HCT116 (cell line): ENCODE measurements around the gene ANO9. TPM values are rescaled to one million over a fixed set of nuclear protein-coding genes. Genes with fewer than 3 reads are reported as not detected.
A peak's percentile ranks its signal among the peaks of the same experiment; 100 is the strongest.

Source experiments
- ATAC-seq: fragments of 200-7000 bp; cut with Tn5 transposase; 2 replicates; pipeline ENCODE4 v1.9.1; 2020; ENCODE audit warnings: mild to moderate bottlenecking, moderate library complexity
- BruUV-seq: library from RNA; stranded (reverse); fragments of 400-500 nt; replicated peaks from 2 replicates; lab custom pipeline; 2021; lab: Mats Ljungman, UMichigan
- CTCF ChIA-PET: fragments of 300-600 bp; sonication (Branson Sonifier 250); formaldehyde crosslinking; loops from one replicate; lab custom pipeline; 2021; ENCODE audit warnings: antibody characterized with exemption; lab: Charles Lee
- POLR2A ChIA-PET: fragments of 300-600, 350-600 bp; sonication (Branson Sonifier 250); formaldehyde crosslinking; loops from one replicate; lab custom pipeline; 2021; ENCODE audit warnings: antibody characterized with exemption; lab: Charles Lee
- RAD21 ChIA-PET, 2 experiments: fragments of 300-600 bp; sonication (Branson Sonifier 250); formaldehyde crosslinking; loops; one replicate each; lab custom pipeline; 2023; ENCODE audit warnings: low total read pairs in 2 of 2; ENCODE audit not compliant: uncharacterized antibody in 2 of 2, unreplicated experiment in 2 of 2, low non-redundant PET in 1 of 2; lab: Charles Lee
- DNase-seq: peaks from one replicate; pipeline ENCODE4 v3.0.0-alpha.2; 2010; ENCODE audit warnings: low read depth, low spot score
- H2AFZ ChIP-seq: fragments of 200-600 bp; shearing (Covaris generic), sonication (generic); 2 replicates; pipeline ENCODE4 v1.6.1; 2017; ENCODE audit warnings: low read depth, mixed run types, mixed read lengths, antibody characterized with exemption, low read length; ENCODE audit not compliant: poor library complexity, severe bottlenecking
- H3K27ac ChIP-seq: 2 replicates; pipeline ENCODE4 v1.5.1; 2012; ENCODE audit warnings: low read depth, low read length
- H3K27me3 ChIP-seq: fragments of 200-600 bp; sonication (generic); 2 replicates; pipeline ENCODE4 v1.6.1; 2016; ENCODE audit warnings: mixed run types, low read length, mixed read lengths; ENCODE audit not compliant: insufficient read depth
- H3K36me3 ChIP-seq, 2 experiments: fragments of 200-500 bp in 1 of 2; fragments of 200-600 bp in 1 of 2; sonication (Bioruptor generic) in 1 of 2; sonication (generic) in 1 of 2; 2 replicates each; pipeline versions ENCODE4 v1.5.1 to v1.6.1; 2014 to 2016; ENCODE audit warnings: low read length in 2 of 2, inconsistent platforms in 1 of 2, mixed read lengths in 1 of 2, mixed run types in 1 of 2; ENCODE audit not compliant: insufficient read depth in 2 of 2, control insufficient read depth in 1 of 2
- H3K4me1 ChIP-seq, 2 experiments: fragments of 200-600 bp in 1 of 2; sonication (generic) in 1 of 2; 2 replicates each; pipeline versions ENCODE4 v1.5.1 to v1.6.1; 2012 to 2017; ENCODE audit warnings: low read length in 2 of 2, inconsistent platforms in 1 of 2, mild to moderate bottlenecking in 1 of 2, mixed read lengths in 1 of 2, mixed run types in 1 of 2, moderate library complexity in 1 of 2; ENCODE audit not compliant: insufficient read depth in 2 of 2, control insufficient read depth in 1 of 2
- H3K4me2 ChIP-seq: fragments of 200-600 bp; sonication (generic); 2 replicates; pipeline ENCODE4 v1.6.1; 2017; ENCODE audit warnings: mixed run types, low read length, mixed read lengths
- H3K4me3 ChIP-seq, 2 experiments: fragments of 200-600 bp in 1 of 2; sonication (generic) in 1 of 2; replicated peaks in 1 of 2; 2 replicates each; pipeline ENCODE4 v1.5.1; 2011 to 2016; ENCODE audit warnings: low read length in 2 of 2, control low read depth in 1 of 2, low read depth in 1 of 2, mild to moderate bottlenecking in 1 of 2, mixed read lengths in 1 of 2, mixed run types in 1 of 2
- H3K79me2 ChIP-seq: fragments of 200-600 bp; sonication (generic); 2 replicates; pipeline ENCODE4 v1.6.1; 2017; ENCODE audit warnings: mild to moderate bottlenecking, mixed run types, low read length, moderate library complexity, mixed read lengths; ENCODE audit not compliant: insufficient read depth
- H3K9ac ChIP-seq: fragments of 200-600 bp; sonication (generic); 2 replicates; pipeline ENCODE4 v1.6.1; 2016; ENCODE audit warnings: low read length, mixed read lengths
- H3K9me2 ChIP-seq: fragments of 200-600 bp; sonication (generic), shearing (Covaris generic); 2 replicates; pipeline ENCODE4 v1.6.1; 2017; ENCODE audit warnings: mixed run types, mild to moderate bottlenecking, moderate library complexity; ENCODE audit not compliant: insufficient read depth
- H3K9me3 ChIP-seq, 2 experiments: fragments of 200-500 bp in 1 of 2; fragments of 200-600 bp in 1 of 2; sonication (Bioruptor generic) in 1 of 2; sonication (generic) in 1 of 2; 2 replicates each; pipeline ENCODE4 v1.6.1; 2014 to 2017; ENCODE audit warnings: low read length in 2 of 2, mixed read lengths in 2 of 2, inconsistent platforms in 1 of 2, low read depth in 1 of 2, mild to moderate bottlenecking in 1 of 2, mixed run types in 1 of 2, moderate library complexity in 1 of 2; ENCODE audit not compliant: control insufficient read depth in 1 of 2, insufficient read depth in 1 of 2
- H4K20me1 ChIP-seq: fragments of 200-600 bp; sonication (generic), shearing (Covaris generic); 2 replicates; pipeline ENCODE4 v1.6.1; 2017; ENCODE audit warnings: mixed run types, mild to moderate bottlenecking, moderate library complexity; ENCODE audit not compliant: insufficient read depth
- CBX3 ChIP-seq: IDR thresholded peaks from 2 replicates; pipeline ENCODE4 v1.6.1; 2012; ENCODE audit warnings: low read depth
- CTCF ChIP-seq, 3 experiments: fragments of 200-600 bp in 1 of 3; sonication (generic) in 1 of 3; IDR thresholded peaks in 2 of 3; conservative IDR thresholded peaks in 1 of 3; 2 replicates each; pipeline ENCODE4 v1.5.1; 2012 to 2017; ENCODE audit warnings: low read depth in 2 of 3, low read length in 2 of 3, antibody characterized with exemption in 1 of 3, borderline replicate concordance in 1 of 3, control low read depth in 1 of 3, mild to moderate bottlenecking in 1 of 3, mixed read lengths in 1 of 3, mixed run types in 1 of 3, moderate library complexity in 1 of 3; ENCODE audit not compliant: insufficient read depth in 1 of 3
- EGR1 ChIP-seq: IDR thresholded peaks from 2 replicates; pipeline ENCODE4 v1.6.1; 2012; ENCODE audit warnings: low read depth
- EZH2phosphoT487 ChIP-seq: fragments of 200-600 bp; IDR thresholded peaks from 2 replicates; pipeline ENCODE4 v1.6.1; 2018; ENCODE audit warnings: antibody characterized with exemption, borderline replicate concordance
- MAX ChIP-seq: IDR thresholded peaks from 2 replicates; pipeline ENCODE4 v1.6.1; 2012
- POLR2A ChIP-seq: IDR thresholded peaks from 2 replicates; pipeline ENCODE4 v1.7.0; 2011; ENCODE audit warnings: borderline replicate concordance; ENCODE audit not compliant: insufficient read depth, insufficient read length; ENCODE audit errors: extremely low read depth
- POLR2AphosphoS5 ChIP-seq: IDR thresholded peaks from 2 replicates; pipeline ENCODE4 v1.6.1; 2011; ENCODE audit warnings: mild to moderate bottlenecking, low read depth, low read length, moderate library complexity
- YY1 ChIP-seq: IDR thresholded peaks from 2 replicates; pipeline ENCODE4 v1.6.1; 2011; ENCODE audit warnings: low read length, low read depth, moderate library complexity, mild to moderate bottlenecking; ENCODE audit not compliant: insufficient replicate concordance; ENCODE audit errors: extremely low read depth
- ZFX ChIP-seq: fragments of 450-650 bp; IDR thresholded peaks from 2 replicates; pipeline ENCODE4 v1.6.1; 2017
- intact Hi-C: fragments of 100-400 bp; cut with micrococcal nuclease; formaldehyde crosslinking; loops from 2 replicates; pipeline ENCODE4 v1.10.0; 2022
- total RNA-seq: library from RNA; stranded (reverse); gene quantifications from one replicate; pipeline ENCODE4 v1.2.1, GENCODE V29; 2021; ENCODE audit not compliant: unreplicated experiment

Gene ANO9
- total RNA-seq, 1 experiment from 2014 or later = 70.3 TPM

GRCh38 chr11:406796-407650, 34.8 kb downstream of the ANO9 start:
- POLR2A ChIA-PET = interaction anchor here (1.3 to 1.8 kb wide), 6 partner anchors 10 to 99 kb away, joined by 4 to 11 read pairs (median 7); partner anchors contain the start of genes PTDSS2 and RNH1
- Histone ChIP-seq H3K9me3 (no peaks in the 10 kb centered on the region), H3K9ac (peak overlapping the region; percentile 63), H3K27me3 (no peaks in the 10 kb centered on the region), H4K20me1 (no peaks in the 10 kb centered on the region), H2AFZ (no peak overlapping the region), H3K9me2 (no peaks in the 10 kb centered on the region), H3K27ac (peak overlapping the region; percentile 88)
- no TSS peak for BruUV-seq
- peak; percentile 68 for TF ChIP-seq MAX
- peak; percentile 34; the same call in 1 of the 2 replicates for TF ChIP-seq ZFX
- no peak for TF ChIP-seq EZH2phosphoT487
- TF ChIP-seq POLR2AphosphoS5 = peak; percentile 28
- TF ChIP-seq EGR1 = no peak; the same call in 1 of the 2 replicates
- peak; percentile 24 for TF ChIP-seq YY1
- TF ChIP-seq POLR2A = peak; percentile 47
- TF ChIP-seq CBX3 = no peak
- TF ChIP-seq CTCF (IDR thresholded peaks at IDR 0.05 in 2 of 3, conservative IDR thresholded peaks at IDR 0.05 in 1 of 3; ENCODE audit: borderline replicate concordance in 1 of 3, insufficient read depth in 1 of 3, low read depth in 2 of 3, low read length in 2 of 3) = peak in 1 of 3 experiments; percentile 32; a peak in 2 of 6 replicates
- TF ChIP-seq, all 23 proteins: peak for 6
- peaks cover 2 to 14% of the 10 kb centered on the region in 2 experiments; a peak in 2 of 4 replicates for H3K36me3 ChIP-seq
- DNase-seq (peak; percentile 69), ATAC-seq (peak; percentile 80)
- peaks cover 14 to 42% of the 10 kb centered on the region in 2 experiments for H3K4me1 ChIP-seq
- H3K79me2 ChIP-seq = no peaks in the 10 kb centered on the region
- intact Hi-C loops = loop anchor here (5.0 kb wide), 1 partner anchor 40 kb away; no protein-coding TSS in a partner anchor
- peak overlapping the region; percentile 85 for H3K4me2 ChIP-seq
- ChIA-PET CTCF (interaction anchor here (0.9 to 2.7 kb wide), 5 partner anchors 33 to 99 kb away, joined by 3 to 31 read pairs (median 3); partner anchors contain the start of genes IFITM2 and PTDSS2), RAD21 (interaction anchor here (0.5 to 1.5 kb wide), 4 partner anchors 41 to 356 kb away, joined by 3 to 7 read pairs (median 4); no protein-coding TSS in a partner anchor)
- H3K4me3 ChIP-seq = peak overlapping the region; percentile 44 to 58
